GM23338 (cell line): ENCODE data around the gene MPRIP. TPM values are rescaled to one million over a fixed set of nuclear protein-coding genes. Genes with fewer than 3 reads are reported as not detected.

Experiments used
- ATAC-seq: fragments of 200-7000 bp; cut with Tn5 transposase; 3 replicates; pipeline ENCODE4 v1.9.1; 2020
- DNase-seq: peaks from one replicate; pipeline ENCODE4 v3.0.0-alpha.2; 2015; ENCODE audit warnings: low spot score
- H2AFZ ChIP-seq: fragments of 200-600 bp; sonication (generic); 2 replicates; pipeline ENCODE4 v1.8.0; 2016; ENCODE audit warnings: antibody characterized with exemption, mild to moderate bottlenecking, moderate library complexity
- H3F3A ChIP-seq: fragments of 200-600 bp; sonication (generic); replicated peaks from 2 replicates; pipeline ENCODE4 v1.8.0; 2017; ENCODE audit warnings: antibody characterized with exemption, mixed run types, low read depth
- H3K27ac ChIP-seq: fragments of 200-600 bp; sonication (generic); 2 replicates; pipeline ENCODE4 v1.6.1; 2016; ENCODE audit warnings: low read depth
- H3K27me3 ChIP-seq: fragments of 200-600 bp; sonication (generic); 2 replicates; pipeline ENCODE4 v1.8.0; 2016; ENCODE audit warnings: mild to moderate bottlenecking, mixed run types, moderate library complexity; ENCODE audit not compliant: insufficient read depth
- H3K36me3 ChIP-seq: fragments of 200-600 bp; sonication (generic); 2 replicates; pipeline ENCODE4 v1.8.0; 2016; ENCODE audit warnings: mild to moderate bottlenecking; ENCODE audit not compliant: insufficient read depth
- H3K4me1 ChIP-seq: fragments of 200-600 bp; sonication (generic); 2 replicates; pipeline ENCODE4 v1.8.0; 2016; ENCODE audit warnings: mild to moderate bottlenecking, moderate library complexity; ENCODE audit not compliant: insufficient read depth
- H3K4me2 ChIP-seq: fragments of 200-600 bp; sonication (generic); 2 replicates; pipeline ENCODE4 v1.7.1; 2017; ENCODE audit warnings: mixed run types
- H3K4me3 ChIP-seq: fragments of 200-600 bp; sonication (generic); 2 replicates; pipeline ENCODE4 v1.6.1; 2016; ENCODE audit warnings: mixed run types
- H3K79me2 ChIP-seq: fragments of 200-600 bp; sonication (generic); replicated peaks from 2 replicates; pipeline ENCODE4 v1.8.0; 2017; ENCODE audit warnings: mild to moderate bottlenecking; ENCODE audit not compliant: insufficient read depth
- H3K9me2 ChIP-seq: fragments of 200-600 bp; sonication (generic); 2 replicates; pipeline ENCODE4 v1.8.0; 2017; ENCODE audit not compliant: insufficient read depth
- H4K20me1 ChIP-seq: fragments of 200-600 bp; sonication (generic); replicated peaks from 2 replicates; pipeline ENCODE4 v1.8.0; 2017; ENCODE audit warnings: mild to moderate bottlenecking; ENCODE audit not compliant: insufficient read depth
- H3K27ac Mint-ChIP-seq: 2 replicates; pipeline ENCODE4 v1.8.0; 2020; ENCODE audit warnings: inconsistent platforms, mild to moderate bottlenecking, moderate library complexity, mixed read lengths
- H3K27me3 Mint-ChIP-seq: 3 replicates; pipeline ENCODE4 v1.8.0; 2022; ENCODE audit warnings: low read depth, mild to moderate bottlenecking, moderate library complexity, mixed read lengths, inconsistent platforms; ENCODE audit not compliant: insufficient read depth, poor library complexity
- H3K36me3 Mint-ChIP-seq: 3 replicates; pipeline ENCODE4 v1.8.0; 2021; ENCODE audit warnings: low read depth, mild to moderate bottlenecking, inconsistent platforms, moderate library complexity, mixed read lengths
- H3K4me1 Mint-ChIP-seq: 3 replicates; pipeline ENCODE4 v1.8.0; 2020; ENCODE audit warnings: mild to moderate bottlenecking, inconsistent platforms, mixed read lengths
- H3K4me3 Mint-ChIP-seq: 3 replicates; pipeline ENCODE4 v1.8.0; 2021; ENCODE audit warnings: moderate library complexity, mild to moderate bottlenecking, inconsistent platforms, mixed read lengths
- H3K9me3 Mint-ChIP-seq: 3 replicates; pipeline ENCODE4 v1.8.0; 2020; ENCODE audit warnings: moderate library complexity, mild to moderate bottlenecking, inconsistent platforms, mixed read lengths
- CREB1 ChIP-seq: fragments of 250-450 bp; sonication (Bioruptor Pico); IDR thresholded peaks from 2 replicates; pipeline ENCODE4 v1.5.0; 2020; ENCODE audit warnings: low read depth, mild to moderate bottlenecking, moderate library complexity
- CTCF ChIP-seq, 2 experiments: fragments of 200-600 bp in 1 of 2; sonication (generic) in 1 of 2; conservative IDR thresholded peaks; 2 replicates each; pipeline versions ENCODE4 v1.5.1 to v1.6.1; 2016 to 2017; ENCODE audit warnings: antibody characterized with exemption in 2 of 2, low read depth in 2 of 2, mild to moderate bottlenecking in 2 of 2, moderate library complexity in 1 of 2
- ETS1 ChIP-seq: IDR thresholded peaks from 2 replicates; pipeline ENCODE4 v1.6.1; 2016; ENCODE audit warnings: antibody characterized with exemption
- EZH2 ChIP-seq: fragments of 200-600 bp; sonication (generic); IDR thresholded peaks from one replicate; pipeline ENCODE4 v1.8.0; 2017; ENCODE audit warnings: antibody characterized with exemption, mild to moderate bottlenecking, low read depth; ENCODE audit not compliant: unreplicated experiment
- EZH2phosphoT487 ChIP-seq: fragments of 200-600 bp; sonication (generic); IDR thresholded peaks from one replicate; pipeline ENCODE4 v1.8.1; 2018; ENCODE audit warnings: antibody characterized with exemption; ENCODE audit not compliant: unreplicated experiment
- JUNB ChIP-seq: IDR thresholded peaks from one replicate; pipeline ENCODE4 v1.6.1; 2016; ENCODE audit warnings: antibody characterized with exemption; ENCODE audit not compliant: unreplicated experiment
- NANOG ChIP-seq: IDR thresholded peaks from 2 replicates; pipeline ENCODE4 v1.6.1; 2016; ENCODE audit warnings: antibody characterized with exemption, borderline replicate concordance
- POLR2AphosphoS5 ChIP-seq: IDR thresholded peaks from 2 replicates; pipeline ENCODE4 v1.6.1; 2016; ENCODE audit warnings: antibody characterized with exemption, low read depth
- REST ChIP-seq: IDR thresholded peaks from one replicate; pipeline ENCODE4 v1.6.1; 2018; ENCODE audit warnings: antibody characterized with exemption; ENCODE audit not compliant: unreplicated experiment
- STAT1 ChIP-seq: IDR thresholded peaks from one replicate; pipeline ENCODE4 v1.6.1; 2016; ENCODE audit warnings: antibody characterized with exemption; ENCODE audit not compliant: unreplicated experiment
- ZNF114 ChIP-seq: fragments of 250-450 bp; sonication (Bioruptor Pico); IDR thresholded peaks from 2 replicates; pipeline ENCODE4 v1.5.0; 2020; ENCODE audit warnings: mild to moderate bottlenecking, moderate library complexity
- ZNF331 ChIP-seq: fragments of 250-450 bp; sonication (Bioruptor Pico); IDR thresholded peaks from 2 replicates; pipeline ENCODE4 v1.5.0; 2020; ENCODE audit warnings: low read depth, mild to moderate bottlenecking, moderate library complexity
- ZNF462 ChIP-seq: fragments of 250-450 bp; sonication (Bioruptor Pico); IDR thresholded peaks from 2 replicates; pipeline ENCODE4 v1.5.0; 2020; ENCODE audit warnings: mild to moderate bottlenecking, moderate library complexity
- polyA plus RNA-seq: library from polyadenylated mRNA; unstranded; fragments of >200 nt; fragmentation: Nextera tagmentation; extraction: Ambion mirVana; gene quantifications from 2 replicates; pipeline ENCODE4 v1.2.1, GENCODE V29; 2016
- total RNA-seq: library from RNA; depleted of rRNA; stranded (reverse); fragments of >200 nt; shearing (Covaris generic); gene quantifications from 2 replicates; pipeline ENCODE4 v1.2.3, GENCODE V29; 2014

The MPRIP gene
- total and polyA plus RNA-seq, 2 experiments from 2014 or later, result 39.3 to 113 TPM

- H4K20me1 ChIP-seq, result peaks cover 25% of the 10 kb centered on the region
- no peak overlapping the region for H3K27ac ChIP-seq
- H3K27me3 ChIP-seq, result peaks cover 5% of the 10 kb centered on the region; the same call in 1 of the 2 replicates
- peaks cover 30% of the 10 kb centered on the region for H3K4me1 ChIP-seq
- H3K4me1 Mint-ChIP-seq, result peaks cover 32% of the 10 kb centered on the region
- H3F3A ChIP-seq, result no peaks in the 10 kb centered on the region
- no peak overlapping the region for H3K27ac Mint-ChIP-seq
- peak overlapping the region; percentile 82 for H3K4me3 ChIP-seq
- peaks cover 31% of the 10 kb centered on the region for H3K79me2 ChIP-seq
- H3K36me3 ChIP-seq, result no peaks in the 10 kb centered on the region
- ATAC-seq, result no peak
- TF ChIP-seq NANOG (no peak), ZNF462 (no peak), EZH2 (no peak), STAT1 (no peak), JUNB (no peak), CREB1 (no peak), POLR2AphosphoS5 (no peak), ZNF114 (CRISPR knock-in tag) (no peak), EZH2phosphoT487 (no peak), CTCF (conservative IDR thresholded peaks at IDR 0.05; ENCODE audit: low read depth in 2 of 2) (no peak), ZNF331 (CRISPR knock-in tag) (no peak), REST (no peak), ETS1 (no peak)
- H3K4me3 Mint-ChIP-seq, result peak overlapping the region; percentile 75
- DNase-seq, result no peak
- H2AFZ ChIP-seq, result no peak overlapping the region; the same call in 1 of the 2 replicates
- H3K9me3 Mint-ChIP-seq, result no peaks in the 10 kb centered on the region
- H3K27me3 Mint-ChIP-seq, result peaks cover 22% of the 10 kb centered on the region
- H3K9me2 ChIP-seq, result no peaks in the 10 kb centered on the region
- peak overlapping the region; percentile 94 for H3K4me2 ChIP-seq
- peaks cover 6% of the 10 kb centered on the region for H3K36me3 Mint-ChIP-seq
Measured at GRCh38 chr17:17041018-17041521, 1.2 kb upstream of the MPRIP start.
